ENCODE results near the gene DACH2. TPM values are rescaled to one million over a fixed set of nuclear protein-coding genes. Genes with fewer than 3 reads are reported as not detected.

Gene DACH2
- total RNA-seq, 4 donors from 2014 or later = 0.26 to 8.6 (median 1.7) TPM; not detected in 1

GRCh38 chrX:86348669-86349068 lies 200.4 kb downstream of the DACH2 start:
- TF ChIP-seq CTCF (IDR thresholded peaks at IDR 0.05) = no peak
- no peak for TF ChIP-seq POLR2A (IDR thresholded peaks at IDR 0.05)
- no peak overlapping the region for H3K27ac ChIP-seq
- H3K4me1 ChIP-seq = no peaks in the 10 kb centered on the region
- no peaks in the 10 kb centered on the region for H3K9me3 ChIP-seq
- H3K27me3 ChIP-seq = no peaks in the 10 kb centered on the region
- intact Hi-C loops (cut with DNase I; ENCODE audit: low total_unique reads) = no loop called here
- no peak overlapping the region for H3K4me3 ChIP-seq
- no peaks in the 10 kb centered on the region for H3K36me3 ChIP-seq
- no peak for DNase-seq

GRCh38 chrX:86349115-86349514 lies 200.9 kb downstream of the DACH2 start:
- Histone ChIP-seq H3K36me3 (no peaks in the 10 kb centered on the region), H3K27me3 (no peaks in the 10 kb centered on the region), H3K4me3 (no peak overlapping the region), H3K9me3 (no peaks in the 10 kb centered on the region), H3K4me1 (no peaks in the 10 kb centered on the region), H3K27ac (no peak overlapping the region)
- no peak for DNase-seq
- no peak for TF ChIP-seq CTCF (IDR thresholded peaks at IDR 0.05)
- no peak for TF ChIP-seq POLR2A (IDR thresholded peaks at IDR 0.05)
- intact Hi-C loops (cut with DNase I; ENCODE audit: low total_unique reads) = no loop called here

- no peaks in the 10 kb centered on the region for H3K4me1 ChIP-seq
- H3K4me3 ChIP-seq = no peak overlapping the region
- H3K36me3 ChIP-seq = no peaks in the 10 kb centered on the region
- H3K9me3 ChIP-seq = no peaks in the 10 kb centered on the region
- TF ChIP-seq POLR2A (IDR thresholded peaks at IDR 0.05) (no peak), CTCF (IDR thresholded peaks at IDR 0.05) (no peak)
- no peak overlapping the region for H3K27ac ChIP-seq
- no peaks in the 10 kb centered on the region for H3K27me3 ChIP-seq
- intact Hi-C loops (cut with DNase I; ENCODE audit: low total_unique reads) = no loop called here
- no peak for DNase-seq
Observed at GRCh38 chrX:86369847-86370630, 221.8 kb downstream of the DACH2 start.

GRCh38 chrX:86370927-86371326 lies 222.7 kb downstream of the DACH2 start:
- DNase-seq = no peak
- Histone ChIP-seq H3K27me3 (no peaks in the 10 kb centered on the region), H3K4me3 (no peak overlapping the region), H3K4me1 (no peaks in the 10 kb centered on the region), H3K27ac (no peak overlapping the region), H3K9me3 (no peaks in the 10 kb centered on the region), H3K36me3 (no peaks in the 10 kb centered on the region)
- TF ChIP-seq POLR2A (IDR thresholded peaks at IDR 0.05) = no peak
- TF ChIP-seq CTCF (IDR thresholded peaks at IDR 0.05) = no peak
- intact Hi-C loops (cut with DNase I; ENCODE audit: low total_unique reads) = no loop called here

GRCh38 chrX:86379209-86379608 lies 231.0 kb downstream of the DACH2 start:
- intact Hi-C loops (cut with DNase I; ENCODE audit: low total_unique reads) = no loop called here
- Histone ChIP-seq H3K27me3 (no peaks in the 10 kb centered on the region), H3K27ac (no peak overlapping the region), H3K9me3 (no peaks in the 10 kb centered on the region), H3K4me3 (no peak overlapping the region), H3K36me3 (no peaks in the 10 kb centered on the region), H3K4me1 (no peaks in the 10 kb centered on the region)
- DNase-seq = no peak
- no peak for TF ChIP-seq CTCF (IDR thresholded peaks at IDR 0.05)
- no peak for TF ChIP-seq POLR2A (IDR thresholded peaks at IDR 0.05)
